GM12878 (cell line): ENCODE measurements around the gene MMP10.

Source experiments
- BACH1 ChIP-seq: fragments of 450-650 bp; IDR thresholded peaks from 2 replicates; pipeline ENCODE4 v1.6.1; 2017; ENCODE audit warnings: mild to moderate bottlenecking, borderline replicate concordance
- CREB1 ChIP-seq: IDR thresholded peaks from 2 replicates; pipeline ENCODE4 v1.6.1; 2012; ENCODE audit warnings: low read depth, mild to moderate bottlenecking, inconsistent platforms
- ESRRA ChIP-seq: IDR thresholded peaks from 2 replicates; pipeline ENCODE4 v1.6.1; 2012; ENCODE audit warnings: mild to moderate bottlenecking, low read length, improper control_type of control experiment
- EZH2 ChIP-seq: IDR thresholded peaks from 2 replicates; pipeline ENCODE4 v1.6.1; 2012; ENCODE audit warnings: low read depth, mild to moderate bottlenecking, control low read depth, inconsistent platforms, low read length, borderline replicate concordance; ENCODE audit not compliant: control insufficient read depth
- HDGF ChIP-seq: fragments of 450-650 bp; IDR thresholded peaks from 2 replicates; pipeline ENCODE4 v1.6.1; 2016; ENCODE audit warnings: antibody characterized with exemption
- SMC3 ChIP-seq: IDR thresholded peaks from 2 replicates; pipeline ENCODE4 v1.6.1; 2011; ENCODE audit warnings: low read length, improper control_type of control experiment, borderline replicate concordance
- ZNF274 ChIP-seq: IDR thresholded peaks from one replicate; pipeline ENCODE4 v1.8.0; 2011; ENCODE audit not compliant: insufficient read length, insufficient read depth
- TF ChIP-seq, protein P1 (sequence below), 3 experiments: IDR thresholded peaks in 2 of 3; conservative IDR thresholded peaks in 1 of 3; 2 replicates each; pipeline ENCODE4 v1.5.1; 2011; ENCODE audit warnings: low read depth in 3 of 3, low read length in 3 of 3, mild to moderate bottlenecking in 3 of 3, control low read depth in 2 of 3, moderate library complexity in 2 of 3, inconsistent platforms in 1 of 3, mixed read lengths in 1 of 3; ENCODE audit not compliant: control insufficient read depth in 2 of 3, insufficient read depth in 1 of 3; ENCODE audit errors: extremely low read depth in 1 of 3
- TF ChIP-seq, protein P2 (sequence below): IDR thresholded peaks from 2 replicates; pipeline ENCODE4 v1.6.1; 2011; ENCODE audit warnings: mild to moderate bottlenecking, low read depth, low read length, moderate library complexity; ENCODE audit not compliant: insufficient replicate concordance
- TF ChIP-seq, protein P3 (sequence below): fragments of 450-650 bp; IDR thresholded peaks from 2 replicates; pipeline ENCODE4 v1.6.1; 2017; ENCODE audit warnings: mild to moderate bottlenecking, moderate library complexity

DNA sequence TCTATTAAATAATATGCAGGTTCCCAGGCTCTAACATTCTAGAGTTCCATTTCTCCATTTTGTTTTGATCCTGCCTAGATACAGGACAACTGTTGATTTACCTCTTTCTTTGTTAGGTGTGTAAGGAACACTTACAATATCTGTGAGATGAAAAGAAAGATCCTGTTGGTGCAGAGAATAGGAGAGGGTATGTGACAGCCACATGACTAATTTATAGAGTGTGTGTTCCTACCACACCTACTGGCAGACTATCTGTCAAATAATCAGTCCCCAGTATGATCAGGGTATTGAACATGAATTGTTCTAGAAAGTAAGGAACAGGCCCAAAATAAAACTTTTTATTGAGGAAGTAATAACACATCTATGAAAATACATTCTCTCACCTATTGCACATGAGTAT, 10.2 kb downstream of the MMP10 start:
- TF ChIP-seq CREB1 (no peak), ESRRA (no peak), ZNF274 (no peak), HDGF (no peak), SMC3 (no peak), BACH1 (no peak), EZH2 (no peak)
- TF ChIP-seq, protein P1, sequence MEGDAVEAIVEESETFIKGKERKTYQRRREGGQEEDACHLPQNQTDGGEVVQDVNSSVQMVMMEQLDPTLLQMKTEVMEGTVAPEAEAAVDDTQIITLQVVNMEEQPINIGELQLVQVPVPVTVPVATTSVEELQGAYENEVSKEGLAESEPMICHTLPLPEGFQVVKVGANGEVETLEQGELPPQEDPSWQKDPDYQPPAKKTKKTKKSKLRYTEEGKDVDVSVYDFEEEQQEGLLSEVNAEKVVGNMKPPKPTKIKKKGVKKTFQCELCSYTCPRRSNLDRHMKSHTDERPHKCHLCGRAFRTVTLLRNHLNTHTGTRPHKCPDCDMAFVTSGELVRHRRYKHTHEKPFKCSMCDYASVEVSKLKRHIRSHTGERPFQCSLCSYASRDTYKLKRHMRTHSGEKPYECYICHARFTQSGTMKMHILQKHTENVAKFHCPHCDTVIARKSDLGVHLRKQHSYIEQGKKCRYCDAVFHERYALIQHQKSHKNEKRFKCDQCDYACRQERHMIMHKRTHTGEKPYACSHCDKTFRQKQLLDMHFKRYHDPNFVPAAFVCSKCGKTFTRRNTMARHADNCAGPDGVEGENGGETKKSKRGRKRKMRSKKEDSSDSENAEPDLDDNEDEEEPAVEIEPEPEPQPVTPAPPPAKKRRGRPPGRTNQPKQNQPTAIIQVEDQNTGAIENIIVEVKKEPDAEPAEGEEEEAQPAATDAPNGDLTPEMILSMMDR (IDR thresholded peaks at IDR 0.05 in 2 of 3, conservative IDR thresholded peaks at IDR 0.05 in 1 of 3; ENCODE audit: control insufficient read depth in 2 of 3, extremely low read depth in 1 of 3, insufficient read depth in 1 of 3, low read depth in 3 of 3, low read length in 3 of 3) = no peak
- TF ChIP-seq, protein P2, sequence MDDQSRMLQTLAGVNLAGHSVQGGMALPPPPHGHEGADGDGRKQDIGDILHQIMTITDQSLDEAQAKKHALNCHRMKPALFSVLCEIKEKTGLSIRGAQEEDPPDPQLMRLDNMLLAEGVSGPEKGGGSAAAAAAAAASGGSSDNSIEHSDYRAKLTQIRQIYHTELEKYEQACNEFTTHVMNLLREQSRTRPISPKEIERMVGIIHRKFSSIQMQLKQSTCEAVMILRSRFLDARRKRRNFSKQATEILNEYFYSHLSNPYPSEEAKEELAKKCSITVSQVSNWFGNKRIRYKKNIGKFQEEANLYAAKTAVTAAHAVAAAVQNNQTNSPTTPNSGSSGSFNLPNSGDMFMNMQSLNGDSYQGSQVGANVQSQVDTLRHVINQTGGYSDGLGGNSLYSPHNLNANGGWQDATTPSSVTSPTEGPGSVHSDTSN = no peak
- TF ChIP-seq, protein P3, sequence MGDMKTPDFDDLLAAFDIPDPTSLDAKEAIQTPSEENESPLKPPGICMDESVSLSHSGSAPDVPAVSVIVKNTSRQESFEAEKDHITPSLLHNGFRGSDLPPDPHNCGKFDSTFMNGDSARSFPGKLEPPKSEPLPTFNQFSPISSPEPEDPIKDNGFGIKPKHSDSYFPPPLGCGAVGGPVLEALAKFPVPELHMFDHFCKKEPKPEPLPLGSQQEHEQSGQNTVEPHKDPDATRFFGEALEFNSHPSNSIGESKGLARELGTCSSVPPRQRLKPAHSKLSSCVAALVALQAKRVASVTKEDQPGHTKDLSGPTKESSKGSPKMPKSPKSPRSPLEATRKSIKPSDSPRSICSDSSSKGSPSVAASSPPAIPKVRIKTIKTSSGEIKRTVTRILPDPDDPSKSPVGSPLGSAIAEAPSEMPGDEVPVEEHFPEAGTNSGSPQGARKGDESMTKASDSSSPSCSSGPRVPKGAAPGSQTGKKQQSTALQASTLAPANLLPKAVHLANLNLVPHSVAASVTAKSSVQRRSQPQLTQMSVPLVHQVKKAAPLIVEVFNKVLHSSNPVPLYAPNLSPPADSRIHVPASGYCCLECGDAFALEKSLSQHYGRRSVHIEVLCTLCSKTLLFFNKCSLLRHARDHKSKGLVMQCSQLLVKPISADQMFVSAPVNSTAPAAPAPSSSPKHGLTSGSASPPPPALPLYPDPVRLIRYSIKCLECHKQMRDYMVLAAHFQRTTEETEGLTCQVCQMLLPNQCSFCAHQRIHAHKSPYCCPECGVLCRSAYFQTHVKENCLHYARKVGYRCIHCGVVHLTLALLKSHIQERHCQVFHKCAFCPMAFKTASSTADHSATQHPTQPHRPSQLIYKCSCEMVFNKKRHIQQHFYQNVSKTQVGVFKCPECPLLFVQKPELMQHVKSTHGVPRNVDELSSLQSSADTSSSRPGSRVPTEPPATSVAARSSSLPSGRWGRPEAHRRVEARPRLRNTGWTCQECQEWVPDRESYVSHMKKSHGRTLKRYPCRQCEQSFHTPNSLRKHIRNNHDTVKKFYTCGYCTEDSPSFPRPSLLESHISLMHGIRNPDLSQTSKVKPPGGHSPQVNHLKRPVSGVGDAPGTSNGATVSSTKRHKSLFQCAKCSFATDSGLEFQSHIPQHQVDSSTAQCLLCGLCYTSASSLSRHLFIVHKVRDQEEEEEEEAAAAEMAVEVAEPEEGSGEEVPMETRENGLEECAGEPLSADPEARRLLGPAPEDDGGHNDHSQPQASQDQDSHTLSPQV = no peak
